DMS79 treated with DMSO at 0.1 percent for 48 hours (cell line): ENCODE results near the gene SERPINA7.
"Not testable (repeated sequence)": the region's sequence is repeated elsewhere in the genome, so short reads cannot be mapped to it uniquely, and the experiment has no call there.

Experiments used
- DNase-seq: peaks from one replicate; lab custom pipeline; 2025; lab: John Stamatoyannopoulos, UW

The SERPINA7 gene, protein sequence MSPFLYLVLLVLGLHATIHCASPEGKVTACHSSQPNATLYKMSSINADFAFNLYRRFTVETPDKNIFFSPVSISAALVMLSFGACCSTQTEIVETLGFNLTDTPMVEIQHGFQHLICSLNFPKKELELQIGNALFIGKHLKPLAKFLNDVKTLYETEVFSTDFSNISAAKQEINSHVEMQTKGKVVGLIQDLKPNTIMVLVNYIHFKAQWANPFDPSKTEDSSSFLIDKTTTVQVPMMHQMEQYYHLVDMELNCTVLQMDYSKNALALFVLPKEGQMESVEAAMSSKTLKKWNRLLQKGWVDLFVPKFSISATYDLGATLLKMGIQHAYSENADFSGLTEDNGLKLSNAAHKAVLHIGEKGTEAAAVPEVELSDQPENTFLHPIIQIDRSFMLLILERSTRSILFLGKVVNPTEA

DNA sequence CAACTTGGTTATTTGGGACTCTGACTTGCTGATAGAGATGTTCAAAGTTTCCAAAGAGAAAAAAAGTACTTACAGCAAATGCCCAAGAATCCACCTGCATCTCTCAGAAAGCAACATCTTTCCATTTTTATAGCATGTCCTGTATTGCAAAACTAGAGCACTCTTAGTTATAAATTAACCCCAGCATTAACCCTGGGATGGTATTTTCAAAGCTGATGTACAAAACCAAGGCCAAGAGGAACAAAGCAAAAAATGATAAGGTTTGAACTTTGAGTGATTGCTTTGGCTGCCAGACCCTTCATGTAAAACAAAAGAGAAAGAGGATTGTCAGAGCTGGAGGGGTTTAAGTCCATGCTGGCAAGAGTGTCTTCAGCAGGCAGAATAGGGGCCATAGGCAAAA lies at the start of gene SERPINA7:
SERPINA7 (minus strand) TSS at position 103 of the 400 bp plus-strand sequence. CDS start 1,669 bp downstream, outside the sequence.
- no peak for DNase-seq

DNA sequence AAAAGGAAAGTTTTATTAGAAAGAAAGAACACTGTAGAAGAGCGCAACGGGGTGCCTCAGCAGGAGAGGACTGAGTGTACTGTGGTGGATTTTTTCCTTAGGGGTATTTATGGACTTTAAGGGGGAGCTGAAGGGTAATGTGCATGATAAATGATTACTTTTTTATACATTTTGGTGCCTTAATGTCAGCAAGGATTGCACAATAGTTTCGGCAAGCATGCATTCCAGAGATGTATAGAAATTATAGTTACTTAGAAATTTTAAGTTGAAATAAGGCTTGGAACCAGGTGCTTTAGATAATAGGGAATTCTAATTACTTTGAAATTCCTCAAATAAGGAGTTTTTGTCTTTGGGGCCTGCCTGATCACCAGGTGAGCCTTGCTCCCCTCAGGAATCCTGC lies 30.5 kb upstream of the SERPINA7 start:
- no peak for DNase-seq

DNA sequence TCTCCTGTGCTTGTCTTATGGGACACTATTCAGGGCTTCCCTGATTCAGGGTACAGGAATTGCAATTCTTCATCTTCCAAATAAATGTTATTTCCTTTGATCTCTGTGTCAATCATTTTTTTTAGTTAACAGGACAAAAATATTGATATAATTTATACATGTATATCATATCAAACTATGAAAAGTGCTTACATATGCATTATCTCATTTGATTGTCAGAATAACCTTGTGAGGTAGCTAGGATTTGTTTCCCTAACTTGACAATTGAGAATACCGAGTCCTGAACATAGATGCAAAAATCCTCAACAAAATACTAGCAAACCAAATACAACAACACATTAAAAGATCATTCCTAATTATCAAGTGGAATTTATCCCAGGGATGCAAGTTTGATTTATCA lies 11.5 kb upstream of the SERPINA7 start:
- DNase-seq, result no peak

DNA sequence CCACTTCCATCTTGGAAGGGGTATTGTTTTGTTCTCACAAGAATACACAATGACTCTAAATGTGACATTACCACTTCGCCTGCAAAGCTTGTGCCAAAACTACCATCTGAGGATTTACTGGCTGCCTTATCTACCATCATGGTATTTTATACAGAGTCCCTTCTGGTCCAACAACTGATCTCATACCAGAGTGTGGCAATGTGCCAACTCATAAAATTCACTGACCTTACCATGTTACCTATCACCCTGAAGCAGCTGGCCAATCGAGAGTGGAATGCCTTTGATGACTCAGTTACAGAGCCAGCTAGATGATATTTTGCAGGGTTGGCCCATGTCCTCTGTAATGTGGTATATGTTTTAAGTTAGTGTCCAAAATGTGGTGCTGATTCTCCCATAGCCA lies 3.8 kb upstream of the SERPINA7 start:
- no peak for DNase-seq

- DNase-seq, result no peak
Measured at GRCh38 chrX:106040861-106041260, 2.3 kb upstream of the SERPINA7 start.

DNA sequence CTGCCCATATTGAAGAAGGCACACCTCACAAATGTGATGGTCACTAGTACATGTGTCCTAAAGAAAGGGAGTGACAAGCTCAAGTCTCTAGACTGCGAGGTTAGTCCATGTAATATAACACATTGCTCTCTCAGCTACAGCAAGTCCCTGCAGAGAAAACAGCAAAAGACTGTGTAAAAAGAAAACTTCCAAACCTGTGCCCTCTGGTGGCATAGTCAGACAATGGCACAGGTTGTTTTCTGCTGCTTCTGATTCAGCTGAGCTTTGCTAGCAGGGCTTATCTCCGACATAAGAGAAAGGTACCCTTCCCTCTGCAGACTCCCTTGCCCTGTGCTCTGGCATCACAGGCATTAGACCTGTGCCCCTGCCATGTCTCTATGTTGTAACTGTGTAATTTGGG lies 1.4 kb upstream of the SERPINA7 start:
- DNase-seq, result no peak

- DNase-seq, result no peak
Measured at GRCh38 chrX:106037835-106038473, 573 bp downstream of the SERPINA7 start.

DNA sequence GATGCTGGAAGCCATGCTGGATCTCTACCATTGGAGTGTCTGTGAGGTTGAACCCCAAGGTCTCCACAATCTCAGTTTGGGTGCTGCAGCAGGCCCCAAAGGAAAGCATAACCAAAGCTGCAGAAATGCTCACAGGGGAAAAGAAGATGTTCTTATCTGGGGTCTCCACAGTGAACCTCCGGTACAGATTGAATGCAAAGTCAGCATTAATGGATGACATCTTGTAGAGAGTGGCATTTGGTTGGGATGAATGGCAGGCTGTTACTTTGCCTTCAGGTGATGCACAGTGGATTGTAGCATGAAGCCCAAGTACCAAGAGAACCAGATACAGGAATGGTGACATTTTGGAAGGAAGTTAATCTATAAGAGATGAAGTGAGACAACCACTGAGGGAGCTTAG lies 1.8 kb downstream of the SERPINA7 start:
- no peak for DNase-seq

- DNase-seq, result no peak
Measured at GRCh38 chrX:106035064-106035463, 3.5 kb downstream of the SERPINA7 start.

GRCh38 chrX:106023947-106024346 lies 14.6 kb downstream of the SERPINA7 start:
- DNase-seq, result no peak

DNA sequence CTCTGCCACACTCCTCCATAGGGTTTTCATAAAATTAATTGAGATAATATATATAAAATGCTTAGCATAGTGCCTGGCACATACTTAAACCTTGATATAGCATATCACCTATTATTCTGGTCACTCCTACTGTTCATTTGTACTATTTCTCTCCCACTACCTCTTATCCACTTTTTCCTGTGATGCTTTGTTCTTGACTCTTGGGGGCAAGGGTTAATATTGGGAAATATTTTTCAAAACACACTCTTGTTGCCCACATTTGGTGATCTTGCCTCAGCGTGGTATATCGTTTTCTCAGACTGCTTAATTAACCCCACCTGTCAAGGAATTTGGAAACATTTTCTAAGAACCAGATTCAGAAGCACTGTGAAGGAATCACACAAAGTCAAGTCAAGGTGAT lies 16.3 kb downstream of the SERPINA7 start:
- no peak for DNase-seq

DNA sequence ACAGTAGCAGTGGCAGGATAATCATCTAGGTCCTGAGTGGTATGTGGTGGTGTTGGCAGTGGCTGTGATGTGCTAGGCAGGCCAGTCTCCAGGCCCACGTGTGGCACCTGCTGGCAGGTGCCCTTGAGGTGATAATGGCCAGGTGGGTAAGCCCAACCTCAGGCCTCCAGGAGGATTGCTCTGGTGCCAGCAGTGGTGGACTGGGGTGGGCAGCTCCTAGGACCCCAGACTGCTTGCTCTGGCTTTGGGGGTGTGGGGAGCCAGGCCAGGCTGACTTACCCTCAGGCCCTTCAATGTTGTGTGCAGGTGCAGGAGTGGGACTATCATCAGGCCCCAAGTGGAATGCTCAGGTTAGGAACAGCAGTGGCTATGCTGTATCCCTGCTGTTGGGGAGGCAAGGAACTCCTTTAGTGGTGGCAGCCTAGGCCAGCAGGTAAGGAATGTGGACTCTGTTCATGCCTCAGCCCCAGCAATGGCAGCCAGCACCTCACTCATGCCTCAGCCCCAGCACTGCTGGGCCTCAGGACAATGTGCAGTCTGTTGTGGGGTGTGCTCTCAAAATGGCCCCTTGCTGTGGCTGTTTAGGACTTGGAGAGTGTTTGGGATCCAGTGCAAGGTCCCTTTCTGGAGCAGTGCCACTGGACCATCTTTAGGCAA lies 24.3 kb downstream of the SERPINA7 start:
- DNase-seq, result no peak

DNA sequence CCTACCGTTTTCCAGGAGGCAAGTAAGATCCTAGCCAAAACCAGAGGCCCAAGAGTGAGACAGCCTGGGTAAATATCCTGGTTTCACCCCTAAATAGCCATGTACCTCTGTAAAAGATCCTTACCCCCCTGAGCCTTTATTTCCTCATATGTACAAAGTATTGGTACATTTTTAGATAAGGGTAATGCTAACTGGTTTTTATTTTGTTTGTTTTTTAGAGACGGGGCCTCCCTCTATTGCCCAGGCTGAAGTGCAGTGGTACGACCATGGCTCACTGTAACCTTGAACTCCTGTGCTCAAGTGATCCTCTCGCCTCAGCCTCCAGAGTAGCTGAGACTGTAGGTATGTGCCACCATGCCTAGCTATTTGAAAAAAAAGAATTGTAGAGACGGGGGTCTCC lies 29.4 kb downstream of the SERPINA7 start:
- no peak for DNase-seq

DNA sequence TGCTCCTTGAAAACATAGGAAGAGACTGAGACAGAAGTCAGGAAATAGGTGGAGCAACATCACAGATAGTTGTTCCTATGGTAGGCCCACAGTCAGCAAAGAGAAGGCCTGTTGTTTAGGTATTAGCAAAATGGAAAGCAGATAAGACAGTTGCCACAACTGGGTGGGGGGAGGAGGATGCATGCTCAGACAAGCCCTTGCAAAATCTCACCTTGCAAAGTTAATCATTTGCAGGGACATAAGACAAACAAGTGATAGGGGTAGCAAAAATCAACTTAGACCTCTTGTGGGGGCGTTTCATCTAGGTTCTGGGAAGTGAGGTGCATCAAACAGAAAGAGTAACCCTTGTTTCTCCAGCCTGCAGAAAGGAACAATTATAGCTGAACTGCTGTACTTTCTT lies 30.7 kb downstream of the SERPINA7 start:
- no peak for DNase-seq

GRCh38 chrX:106005684-106006083 lies 32.8 kb downstream of the SERPINA7 start:
- DNase-seq, result no peak

- not testable (repeated sequence) for DNase-seq
Measured at GRCh38 chrX:106000609-106001008, 37.9 kb downstream of the SERPINA7 start.

DNA sequence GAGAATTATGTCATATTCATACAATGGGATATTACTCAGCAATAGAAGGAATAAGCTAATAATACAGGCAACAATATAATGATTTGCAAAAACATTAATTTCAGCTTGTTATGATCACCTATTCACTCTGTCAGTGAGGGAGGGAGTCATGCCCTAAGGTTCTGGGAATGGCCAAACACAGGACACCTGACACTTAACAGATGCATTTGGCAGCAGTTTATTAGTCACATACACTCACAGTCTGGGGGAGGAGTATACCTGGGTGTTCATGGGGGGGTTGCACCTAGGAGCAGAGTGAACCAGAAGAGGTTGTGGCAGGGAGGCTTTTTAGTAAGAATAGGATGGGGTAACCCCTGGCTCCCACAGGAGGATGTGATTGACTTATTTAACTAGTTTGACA lies 38.3 kb downstream of the SERPINA7 start:
- no peak for DNase-seq

DNA sequence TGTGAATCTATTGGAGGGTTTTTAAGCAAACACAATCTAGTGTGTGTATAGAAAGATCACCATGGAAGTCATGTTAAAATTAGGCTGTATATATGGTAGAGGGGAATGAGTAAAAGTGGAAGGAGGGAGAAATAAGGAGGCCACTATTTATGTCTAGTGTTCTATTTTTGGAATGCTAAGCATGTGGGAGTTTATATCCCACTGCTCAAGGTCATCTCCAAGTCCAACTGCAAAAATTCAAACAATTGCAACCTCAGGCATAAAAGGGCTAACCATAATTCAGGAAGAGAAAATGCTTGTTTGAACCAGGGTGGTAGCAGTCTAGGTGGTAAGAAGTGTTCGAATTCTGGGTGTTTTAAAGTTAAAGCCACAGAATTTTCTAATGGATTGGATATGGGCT lies 39.2 kb downstream of the SERPINA7 start:
- no peak for DNase-seq

DNA sequence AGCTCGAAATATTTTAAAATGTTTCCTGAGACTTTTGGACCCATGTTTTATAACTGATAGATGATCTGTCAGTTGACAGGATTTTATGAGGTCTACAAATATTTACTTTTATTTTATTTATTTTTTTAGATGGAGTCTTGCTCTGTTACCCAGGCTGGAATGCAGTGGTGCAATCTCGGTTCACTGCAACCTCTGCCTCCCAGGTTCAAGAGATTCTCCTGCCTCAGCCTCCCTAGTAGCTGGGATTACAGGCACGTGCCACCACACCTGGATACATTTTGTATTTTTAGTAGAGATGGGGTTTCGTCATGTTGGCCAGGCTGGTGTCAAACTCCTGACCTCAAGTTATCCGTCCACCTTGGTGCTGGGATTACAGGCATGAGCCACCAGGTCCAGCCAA lies 50.0 kb downstream of the SERPINA7 start:
- DNase-seq, result not testable (repeated sequence)
